ENCODE results near the gene TTYH2. TPM values are rescaled to one million over a fixed set of nuclear protein-coding genes. Genes with fewer than 3 reads are reported as not detected.
A peak's percentile ranks its signal among the peaks of the same experiment; 100 is the strongest.

The TTYH2 gene
- total RNA-seq, 1 donor from 2014 or later: 1.2 TPM

- TF ChIP-seq CTCF (conservative IDR thresholded peaks at IDR 0.05; ENCODE audit: low read depth, low read length): peak; percentile 88
- no peak overlapping the region for H3K4me3 ChIP-seq (ENCODE audit: low read depth, low read length)
- DNase-seq (ENCODE audit: low read depth): no peak
Observed at GRCh38 chr17:74176546-74177001, 36.8 kb upstream of the TTYH2 start.

GRCh38 chr17:74177018-74177450, 36.3 kb upstream of the TTYH2 start:
- no peak for TF ChIP-seq CTCF (conservative IDR thresholded peaks at IDR 0.05; ENCODE audit: low read depth, low read length)
- no peak for DNase-seq (ENCODE audit: low read depth)
- H3K4me3 ChIP-seq (ENCODE audit: low read depth, low read length): no peak overlapping the region

GRCh38 chr17:74179576-74179975, 33.8 kb upstream of the TTYH2 start:
- DNase-seq (ENCODE audit: low read depth): no peak
- no peak for TF ChIP-seq CTCF (conservative IDR thresholded peaks at IDR 0.05; ENCODE audit: low read depth, low read length)
- H3K4me3 ChIP-seq (ENCODE audit: low read depth, low read length): no peak overlapping the region

GRCh38 chr17:74180336-74180735, 33.0 kb upstream of the TTYH2 start:
- no peak for TF ChIP-seq CTCF (conservative IDR thresholded peaks at IDR 0.05; ENCODE audit: low read depth, low read length)
- H3K4me3 ChIP-seq (ENCODE audit: low read depth, low read length): no peak overlapping the region
- no peak for DNase-seq (ENCODE audit: low read depth)

- no peak overlapping the region for H3K4me3 ChIP-seq (ENCODE audit: low read depth, low read length)
- DNase-seq (ENCODE audit: low read depth): no peak
- TF ChIP-seq CTCF (conservative IDR thresholded peaks at IDR 0.05; ENCODE audit: low read depth, low read length): no peak
Observed at GRCh38 chr17:74181341-74181740, 32.0 kb upstream of the TTYH2 start.

- DNase-seq (ENCODE audit: low read depth): no peak
- TF ChIP-seq CTCF (conservative IDR thresholded peaks at IDR 0.05; ENCODE audit: low read depth, low read length): no peak
- H3K4me3 ChIP-seq (ENCODE audit: low read depth, low read length): no peak overlapping the region
Observed at GRCh38 chr17:74182041-74182723, 31.2 kb upstream of the TTYH2 start.

GRCh38 chr17:74183411-74183810, 30.0 kb upstream of the TTYH2 start:
- H3K4me3 ChIP-seq (ENCODE audit: low read depth, low read length): no peak overlapping the region
- no peak for TF ChIP-seq CTCF (conservative IDR thresholded peaks at IDR 0.05; ENCODE audit: low read depth, low read length)
- DNase-seq (ENCODE audit: low read depth): no peak
